ENCODE measurements around the gene SMG5.
A peak's percentile ranks its signal among the peaks of the same experiment; 100 is the strongest.

SMG5 gene

DNA sequence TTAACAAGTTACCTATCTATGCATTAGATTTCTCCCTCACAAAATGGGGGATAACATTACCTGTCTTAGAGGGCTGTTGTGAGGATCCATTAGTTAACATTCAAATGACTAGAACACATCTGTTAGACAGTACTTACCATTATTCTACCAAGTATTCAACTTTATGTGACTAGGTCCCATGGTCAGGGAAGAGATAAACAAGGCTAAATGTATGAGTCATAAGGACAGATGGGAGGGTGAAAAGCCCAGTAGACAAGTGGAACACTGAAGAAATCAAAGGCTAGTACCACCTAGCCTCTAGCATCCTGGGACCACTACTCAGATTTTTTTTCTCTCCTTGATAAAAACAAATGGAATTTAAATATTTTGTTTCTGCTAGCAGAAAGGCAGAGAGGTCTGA, 25.5 kb upstream of the SMG5 start:
- TF ChIP-seq, protein P1, sequence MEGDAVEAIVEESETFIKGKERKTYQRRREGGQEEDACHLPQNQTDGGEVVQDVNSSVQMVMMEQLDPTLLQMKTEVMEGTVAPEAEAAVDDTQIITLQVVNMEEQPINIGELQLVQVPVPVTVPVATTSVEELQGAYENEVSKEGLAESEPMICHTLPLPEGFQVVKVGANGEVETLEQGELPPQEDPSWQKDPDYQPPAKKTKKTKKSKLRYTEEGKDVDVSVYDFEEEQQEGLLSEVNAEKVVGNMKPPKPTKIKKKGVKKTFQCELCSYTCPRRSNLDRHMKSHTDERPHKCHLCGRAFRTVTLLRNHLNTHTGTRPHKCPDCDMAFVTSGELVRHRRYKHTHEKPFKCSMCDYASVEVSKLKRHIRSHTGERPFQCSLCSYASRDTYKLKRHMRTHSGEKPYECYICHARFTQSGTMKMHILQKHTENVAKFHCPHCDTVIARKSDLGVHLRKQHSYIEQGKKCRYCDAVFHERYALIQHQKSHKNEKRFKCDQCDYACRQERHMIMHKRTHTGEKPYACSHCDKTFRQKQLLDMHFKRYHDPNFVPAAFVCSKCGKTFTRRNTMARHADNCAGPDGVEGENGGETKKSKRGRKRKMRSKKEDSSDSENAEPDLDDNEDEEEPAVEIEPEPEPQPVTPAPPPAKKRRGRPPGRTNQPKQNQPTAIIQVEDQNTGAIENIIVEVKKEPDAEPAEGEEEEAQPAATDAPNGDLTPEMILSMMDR (IDR thresholded peaks at IDR 0.05; ENCODE audit: insufficient read depth, low read depth, low read length, missing control alignments), result no peak
- no peak for DNase-seq (ENCODE audit: low read depth)
- no peak overlapping the region for H3K4me3 ChIP-seq (ENCODE audit: low read length)

DNA sequence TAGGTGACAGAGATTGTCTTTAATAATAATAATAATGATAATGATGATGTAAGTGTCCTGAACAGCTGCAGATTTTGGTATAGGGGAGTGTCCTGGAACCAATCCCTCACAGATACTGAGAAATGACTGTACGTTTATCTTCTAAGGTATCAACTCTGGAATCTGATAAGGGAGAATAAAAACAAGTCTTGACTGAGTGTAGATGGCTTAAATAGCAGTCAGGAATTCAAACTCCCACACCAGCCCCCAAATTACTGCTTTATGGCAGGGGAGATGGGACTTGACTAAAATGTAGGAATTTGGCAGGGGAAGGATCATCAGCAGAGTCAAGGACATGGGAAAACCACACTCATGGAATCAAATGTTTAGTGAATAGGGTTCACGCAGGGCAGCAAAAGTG, 22.6 kb upstream of the SMG5 start:
- no peak overlapping the region for H3K4me3 ChIP-seq (ENCODE audit: low read length)
- DNase-seq (ENCODE audit: low read depth), result no peak
- TF ChIP-seq, protein P1 (IDR thresholded peaks at IDR 0.05; ENCODE audit: insufficient read depth, low read depth, low read length, missing control alignments), result no peak

- no peak for DNase-seq (ENCODE audit: low read depth)
- H3K4me3 ChIP-seq (ENCODE audit: low read length), result no peak overlapping the region
- TF ChIP-seq, protein P1 (IDR thresholded peaks at IDR 0.05; ENCODE audit: insufficient read depth, low read depth, low read length, missing control alignments), result no peak
Measured at GRCh38 chr1:156303241-156303640, 20.6 kb upstream of the SMG5 start.

GRCh38 chr1:156298852-156299357, 16.3 kb upstream of the SMG5 start, which contains the start of gene VHLL:
Gene VHLL (minus strand): TSS chr1:156299307. CDS start chr1:156299189, 118 bp downstream.
- no peak within 1 kb of the TSS for H3K4me3 ChIP-seq (ENCODE audit: low read length)
- DNase-seq (ENCODE audit: low read depth), result no peak
- TF ChIP-seq, protein P1 (IDR thresholded peaks at IDR 0.05; ENCODE audit: insufficient read depth, low read depth, low read length, missing control alignments), result no peak

DNA sequence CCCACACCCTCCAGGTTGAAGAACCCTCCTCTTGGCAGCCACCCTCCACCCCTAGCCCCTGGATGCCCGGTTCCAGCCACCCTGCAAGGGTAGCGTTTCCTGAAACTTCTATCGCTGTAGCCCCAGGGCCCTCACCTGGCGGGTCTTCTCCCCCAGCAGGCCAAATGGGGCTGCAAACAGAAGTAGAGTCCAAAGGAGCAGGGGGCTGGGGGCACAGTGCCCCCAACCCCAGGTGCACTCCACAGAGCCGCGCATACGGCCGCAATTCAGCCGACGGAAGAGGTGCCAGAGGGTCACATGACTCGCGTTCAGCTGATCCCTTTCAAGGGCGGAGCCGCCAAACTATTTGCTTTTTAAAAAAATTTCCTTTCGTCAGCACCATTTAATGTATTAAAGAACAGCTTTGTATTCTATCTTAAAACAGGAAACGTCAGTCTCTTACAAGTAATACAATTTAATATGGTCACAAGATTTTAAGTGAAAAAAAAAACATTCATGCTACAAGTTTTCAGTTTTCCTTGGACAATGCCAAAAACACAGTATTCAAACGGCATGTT, 12.8 kb upstream of the SMG5 start, which contains the start of gene GLMP:
GLMP (minus strand) TSS at position 289 of the 557 bp plus-strand sequence; CDS start at position 255, 34 bp downstream.
- TF ChIP-seq, protein P1 (IDR thresholded peaks at IDR 0.05; ENCODE audit: insufficient read depth, low read depth, low read length, missing control alignments), result no peak
- peak within 1 kb of the TSS; percentile 92 for H3K4me3 ChIP-seq (ENCODE audit: low read length)
- peak; percentile 60 for DNase-seq (ENCODE audit: low read depth)

GRCh38 chr1:156293895-156294294, 11.3 kb upstream of the SMG5 start:
- TF ChIP-seq, protein P1 (IDR thresholded peaks at IDR 0.05; ENCODE audit: insufficient read depth, low read depth, low read length, missing control alignments), result no peak
- H3K4me3 ChIP-seq (ENCODE audit: low read length), result no peak overlapping the region
- DNase-seq (ENCODE audit: low read depth), result no peak

- DNase-seq (ENCODE audit: low read depth), result no peak
- no peak overlapping the region for H3K4me3 ChIP-seq (ENCODE audit: low read length)
- TF ChIP-seq, protein P1 (IDR thresholded peaks at IDR 0.05; ENCODE audit: insufficient read depth, low read depth, low read length, missing control alignments), result no peak
Measured at GRCh38 chr1:156293098-156293434, 10.4 kb upstream of the SMG5 start.
